Neural cell (in vitro differentiated cells): ENCODE measurements around the gene C14orf180. TPM values are rescaled to one million over a fixed set of nuclear protein-coding genes. Genes with fewer than 3 reads are reported as not detected.
"Not testable (repeated sequence)": the region's sequence is repeated elsewhere in the genome, so short reads cannot be mapped to it uniquely, and the experiment has no call there.

ENCODE experiments used
- H2AFZ ChIP-seq: fragments of 200-600, 300-800 bp; sonication (generic), shearing (Covaris generic); 2 replicates; pipeline ENCODE4 v1.6.0; 2014; ENCODE audit warnings: low read depth, mild to moderate bottlenecking, antibody characterized with exemption, low read length, moderate library complexity
- H3F3A ChIP-seq: fragments of 200-600 bp; shearing (Covaris generic); 2 replicates; pipeline ENCODE4 v1.6.1; 2016; ENCODE audit warnings: mild to moderate bottlenecking, moderate library complexity, mixed read lengths, antibody characterized with exemption, low read length; ENCODE audit not compliant: insufficient read depth, poor library complexity, severe bottlenecking
- H3K27ac ChIP-seq: fragments of 200-600, 300-800 bp; sonication (generic), shearing (Covaris generic); 2 replicates; pipeline ENCODE4 v1.5.1; 2014; ENCODE audit warnings: mild to moderate bottlenecking, low read length, moderate library complexity
- H3K27me3 ChIP-seq: fragments of 300-800, 200-600 bp; sonication (generic), shearing (Covaris generic); 2 replicates; pipeline ENCODE4 v1.6.0; 2014; ENCODE audit warnings: mild to moderate bottlenecking, low read depth, low read length, moderate library complexity; ENCODE audit not compliant: insufficient read depth
- H3K36me3 ChIP-seq: fragments of 300-800, 200-600 bp; sonication (generic), shearing (Covaris generic); 2 replicates; pipeline ENCODE4 v1.5.1; 2014; ENCODE audit warnings: mild to moderate bottlenecking, antibody characterized with exemption, low read length, moderate library complexity; ENCODE audit not compliant: insufficient read depth
- H3K4me2 ChIP-seq: fragments of 300-800, 200-600 bp; sonication (generic), shearing (Covaris generic); 2 replicates; pipeline ENCODE4 v1.6.0; 2014; ENCODE audit warnings: mild to moderate bottlenecking, low read length
- H3K4me3 ChIP-seq: fragments of 300-800, 200-600 bp; sonication (generic), shearing (Covaris generic); 2 replicates; pipeline ENCODE4 v1.5.1; 2014; ENCODE audit warnings: mild to moderate bottlenecking, low read length, moderate library complexity
- H3K79me2 ChIP-seq: fragments of 200-600 bp; shearing (Covaris generic); replicated peaks from 2 replicates; pipeline ENCODE4 v1.6.0; 2014; ENCODE audit warnings: mild to moderate bottlenecking, low read length, moderate library complexity; ENCODE audit not compliant: insufficient read depth
- H3K9ac ChIP-seq: fragments of 300-800, 200-600 bp; sonication (generic), shearing (Covaris generic); 2 replicates; pipeline ENCODE4 v1.6.1; 2016; ENCODE audit warnings: mild to moderate bottlenecking, low read length, mixed read lengths
- H3K9me2 ChIP-seq: fragments of 200-600 bp; shearing (Covaris generic); 2 replicates; pipeline ENCODE4 v1.6.1; 2016; ENCODE audit warnings: mild to moderate bottlenecking, low read length, mixed read lengths; ENCODE audit not compliant: insufficient read depth
- H3K9me3 ChIP-seq: fragments of 200-600, 300-800 bp; sonication (generic), shearing (Covaris generic); 2 replicates; pipeline ENCODE4 v1.6.1; 2016; ENCODE audit warnings: mild to moderate bottlenecking, mixed run types, low read length, moderate library complexity, mixed read lengths
- H4K20me1 ChIP-seq: fragments of 200-600 bp; shearing (Covaris generic); 2 replicates; pipeline ENCODE4 v1.6.1; 2016; ENCODE audit warnings: mild to moderate bottlenecking, mixed run types; ENCODE audit not compliant: insufficient read depth
- EP300 ChIP-seq: fragments of 450-650 bp; conservative IDR thresholded peaks from 2 replicates; pipeline ENCODE4 v1.6.1; 2014; ENCODE audit warnings: antibody characterized with exemption, mild to moderate bottlenecking, moderate library complexity; ENCODE audit not compliant: poor library complexity, severe bottlenecking
- EZH2 ChIP-seq: fragments of 200-600, 300-800 bp; shearing (Covaris generic), sonication (generic); IDR thresholded peaks from 2 replicates; pipeline ENCODE4 v1.6.1; 2014; ENCODE audit warnings: antibody characterized with exemption, low read length, borderline replicate concordance, mild to moderate bottlenecking; ENCODE audit not compliant: insufficient read depth, poor library complexity, severe bottlenecking
- MXI1 ChIP-seq: fragments of 450-650 bp; conservative IDR thresholded peaks from 2 replicates; pipeline ENCODE4 v1.6.1; 2014; ENCODE audit warnings: antibody characterized with exemption, mild to moderate bottlenecking; ENCODE audit not compliant: poor library complexity, severe bottlenecking
- POLR2AphosphoS5 ChIP-seq: IDR thresholded peaks from 2 replicates; pipeline ENCODE4 v1.6.1; 2012
- RAD21 ChIP-seq: fragments of 450-650 bp; conservative IDR thresholded peaks from 2 replicates; pipeline ENCODE4 v1.6.1; 2014; ENCODE audit warnings: antibody characterized with exemption, mild to moderate bottlenecking, moderate library complexity
- SMC3 ChIP-seq: fragments of 450-650 bp; conservative IDR thresholded peaks from 2 replicates; pipeline ENCODE4 v1.6.1; 2014; ENCODE audit warnings: antibody characterized with exemption, mild to moderate bottlenecking, moderate library complexity; ENCODE audit not compliant: poor library complexity
- TAF1 ChIP-seq: IDR thresholded peaks from 2 replicates; pipeline ENCODE4 v1.6.1; 2012; ENCODE audit warnings: low read depth
- polyA plus RNA-seq: library from polyadenylated mRNA; depleted of rRNA; stranded (reverse); fragments of >200 nt; gene quantifications from 2 replicates; pipeline ENCODE4 v1.2.3, GENCODE V29; 2014
- TF ChIP-seq, protein P1 (sequence below): fragments of 450-650 bp; IDR thresholded peaks from 2 replicates; pipeline ENCODE4 v1.5.1; 2014; ENCODE audit warnings: antibody characterized with exemption, mild to moderate bottlenecking, moderate library complexity; ENCODE audit not compliant: poor library complexity, severe bottlenecking
- TF ChIP-seq, protein P2 (sequence below): IDR thresholded peaks from 2 replicates; pipeline ENCODE4 v1.6.1; 2012; ENCODE audit warnings: borderline replicate concordance

Gene C14orf180
- polyA plus RNA-seq, 1 donor from 2014 or later = not detected

- Histone ChIP-seq H2AFZ (no peak overlapping the region), H3F3A (no peaks in the 10 kb centered on the region), H3K27ac (no peak overlapping the region), H3K9me3 (no peaks in the 10 kb centered on the region), H3K4me3 (no peak overlapping the region), H3K79me2 (no peaks in the 10 kb centered on the region), H3K9me2 (no peaks in the 10 kb centered on the region), H3K27me3 (no peaks in the 10 kb centered on the region), H3K9ac (no peak overlapping the region), H4K20me1 (no peaks in the 10 kb centered on the region), H3K4me2 (no peak overlapping the region), H3K36me3 (no peaks in the 10 kb centered on the region)
- TF ChIP-seq, protein P1, sequence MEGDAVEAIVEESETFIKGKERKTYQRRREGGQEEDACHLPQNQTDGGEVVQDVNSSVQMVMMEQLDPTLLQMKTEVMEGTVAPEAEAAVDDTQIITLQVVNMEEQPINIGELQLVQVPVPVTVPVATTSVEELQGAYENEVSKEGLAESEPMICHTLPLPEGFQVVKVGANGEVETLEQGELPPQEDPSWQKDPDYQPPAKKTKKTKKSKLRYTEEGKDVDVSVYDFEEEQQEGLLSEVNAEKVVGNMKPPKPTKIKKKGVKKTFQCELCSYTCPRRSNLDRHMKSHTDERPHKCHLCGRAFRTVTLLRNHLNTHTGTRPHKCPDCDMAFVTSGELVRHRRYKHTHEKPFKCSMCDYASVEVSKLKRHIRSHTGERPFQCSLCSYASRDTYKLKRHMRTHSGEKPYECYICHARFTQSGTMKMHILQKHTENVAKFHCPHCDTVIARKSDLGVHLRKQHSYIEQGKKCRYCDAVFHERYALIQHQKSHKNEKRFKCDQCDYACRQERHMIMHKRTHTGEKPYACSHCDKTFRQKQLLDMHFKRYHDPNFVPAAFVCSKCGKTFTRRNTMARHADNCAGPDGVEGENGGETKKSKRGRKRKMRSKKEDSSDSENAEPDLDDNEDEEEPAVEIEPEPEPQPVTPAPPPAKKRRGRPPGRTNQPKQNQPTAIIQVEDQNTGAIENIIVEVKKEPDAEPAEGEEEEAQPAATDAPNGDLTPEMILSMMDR = no peak
- TF ChIP-seq RAD21 (no peak), EZH2 (no peak), SMC3 (no peak), MXI1 (no peak)
- TF ChIP-seq, protein P2, sequence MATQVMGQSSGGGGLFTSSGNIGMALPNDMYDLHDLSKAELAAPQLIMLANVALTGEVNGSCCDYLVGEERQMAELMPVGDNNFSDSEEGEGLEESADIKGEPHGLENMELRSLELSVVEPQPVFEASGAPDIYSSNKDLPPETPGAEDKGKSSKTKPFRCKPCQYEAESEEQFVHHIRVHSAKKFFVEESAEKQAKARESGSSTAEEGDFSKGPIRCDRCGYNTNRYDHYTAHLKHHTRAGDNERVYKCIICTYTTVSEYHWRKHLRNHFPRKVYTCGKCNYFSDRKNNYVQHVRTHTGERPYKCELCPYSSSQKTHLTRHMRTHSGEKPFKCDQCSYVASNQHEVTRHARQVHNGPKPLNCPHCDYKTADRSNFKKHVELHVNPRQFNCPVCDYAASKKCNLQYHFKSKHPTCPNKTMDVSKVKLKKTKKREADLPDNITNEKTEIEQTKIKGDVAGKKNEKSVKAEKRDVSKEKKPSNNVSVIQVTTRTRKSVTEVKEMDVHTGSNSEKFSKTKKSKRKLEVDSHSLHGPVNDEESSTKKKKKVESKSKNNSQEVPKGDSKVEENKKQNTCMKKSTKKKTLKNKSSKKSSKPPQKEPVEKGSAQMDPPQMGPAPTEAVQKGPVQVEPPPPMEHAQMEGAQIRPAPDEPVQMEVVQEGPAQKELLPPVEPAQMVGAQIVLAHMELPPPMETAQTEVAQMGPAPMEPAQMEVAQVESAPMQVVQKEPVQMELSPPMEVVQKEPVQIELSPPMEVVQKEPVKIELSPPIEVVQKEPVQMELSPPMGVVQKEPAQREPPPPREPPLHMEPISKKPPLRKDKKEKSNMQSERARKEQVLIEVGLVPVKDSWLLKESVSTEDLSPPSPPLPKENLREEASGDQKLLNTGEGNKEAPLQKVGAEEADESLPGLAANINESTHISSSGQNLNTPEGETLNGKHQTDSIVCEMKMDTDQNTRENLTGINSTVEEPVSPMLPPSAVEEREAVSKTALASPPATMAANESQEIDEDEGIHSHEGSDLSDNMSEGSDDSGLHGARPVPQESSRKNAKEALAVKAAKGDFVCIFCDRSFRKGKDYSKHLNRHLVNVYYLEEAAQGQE = no peak
These were observed 56.2 kb downstream of the C14orf180 start for GRCh38 chr14:104635717-104636116.

GRCh38 chr14:104636131-104636530, 56.6 kb downstream of the C14orf180 start:
- H3K4me3 ChIP-seq = no peak overlapping the region
- H3K27me3 ChIP-seq = no peaks in the 10 kb centered on the region
- H3K9me3 ChIP-seq = no peaks in the 10 kb centered on the region
- no peak overlapping the region for H3K4me2 ChIP-seq
- no peaks in the 10 kb centered on the region for H4K20me1 ChIP-seq
- no peaks in the 10 kb centered on the region for H3K36me3 ChIP-seq
- no peaks in the 10 kb centered on the region for H3K79me2 ChIP-seq
- H2AFZ ChIP-seq = no peak overlapping the region
- H3K9ac ChIP-seq = no peak overlapping the region
- H3F3A ChIP-seq = no peaks in the 10 kb centered on the region
- TF ChIP-seq RAD21 = no peak
- no peak for TF ChIP-seq TAF1
- no peak for TF ChIP-seq POLR2AphosphoS5
- TF ChIP-seq, protein P2 = no peak
- no peak for TF ChIP-seq SMC3
- no peak for TF ChIP-seq MXI1
- no peak for TF ChIP-seq EZH2
- TF ChIP-seq, protein P1 = no peak
- no peak for TF ChIP-seq EP300
- H3K9me2 ChIP-seq = no peaks in the 10 kb centered on the region
- no peak overlapping the region for H3K27ac ChIP-seq

GRCh38 chr14:104636846-104637545, 57.4 kb downstream of the C14orf180 start:
- H3K9ac ChIP-seq, H2AFZ ChIP-seq, H4K20me1 ChIP-seq, H3K27me3 ChIP-seq, H3K4me2 ChIP-seq, H3K9me2 ChIP-seq, H3K36me3 ChIP-seq, H3K27ac ChIP-seq, H3K4me3 ChIP-seq, H3K79me2 ChIP-seq, H3K9me3 ChIP-seq, H3F3A ChIP-seq: not testable (repeated sequence)
